ENCODE results near the gene B4GALT6. TPM values are rescaled to one million over a fixed set of nuclear protein-coding genes. Genes with fewer than 3 reads are reported as not detected.

Gene B4GALT6
- total and polyA plus RNA-seq, 9 of the 15 experiments (the other 6 are each of a cell fraction or from before 2014, with no cell fraction given) = 0.03 to 0.27 (median 0.08) TPM

DNA sequence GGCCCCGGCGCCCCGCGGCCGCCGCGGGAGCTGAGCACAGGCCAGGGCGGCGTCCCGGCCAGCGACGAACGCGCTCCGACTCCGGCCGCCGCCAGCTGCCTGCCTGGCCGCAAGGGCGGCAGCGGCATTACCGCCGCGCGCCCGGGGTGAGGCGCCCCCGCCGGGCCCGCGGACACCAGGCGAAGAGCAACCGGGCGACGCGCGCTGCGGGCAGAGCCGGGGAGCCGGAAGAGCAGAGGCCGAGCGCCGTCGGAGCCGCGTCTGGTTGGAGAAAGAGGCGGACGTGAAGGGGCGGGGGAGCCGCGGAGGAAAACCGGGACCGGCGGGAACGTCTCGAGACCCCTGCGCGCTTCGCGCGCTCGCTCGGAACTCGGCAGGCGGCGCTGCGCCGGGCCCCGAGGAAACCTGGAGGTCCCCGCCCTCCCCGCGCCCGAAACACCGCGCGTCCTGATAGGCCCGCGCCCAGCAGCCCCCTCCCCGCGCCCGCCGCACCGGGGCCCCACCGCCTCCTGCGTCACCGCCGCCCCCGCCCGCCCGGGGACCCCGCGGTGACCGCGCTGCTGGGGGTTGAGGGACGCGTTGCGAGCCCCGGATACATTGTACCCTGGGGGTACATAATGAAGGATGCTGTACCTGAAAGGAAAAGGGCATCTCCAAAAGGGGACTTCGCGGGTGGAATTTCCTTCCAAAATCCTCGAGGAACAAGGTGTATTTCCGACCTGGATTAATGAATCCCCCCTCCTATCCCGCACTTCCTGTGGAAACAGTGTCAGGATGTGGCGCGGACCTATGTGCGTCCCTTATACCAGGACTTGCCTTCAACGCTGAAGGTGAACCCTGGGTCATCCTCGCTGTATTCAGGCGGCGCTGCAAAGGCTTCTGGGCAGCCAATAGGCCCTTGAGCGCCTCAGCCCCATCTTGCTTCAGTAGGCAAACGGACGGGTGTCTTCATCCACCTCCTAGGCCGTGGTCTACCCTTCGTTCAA, 1.0 kb upstream of the B4GALT6 start:
- intact Hi-C loops (cut with micrococcal nuclease) = no loop called here
- peaks cover 2 to 4% of the 10 kb centered on the region in 2 experiments; a peak in 2 of 5 replicates for H3K27me3 ChIP-seq (ENCODE audit: control insufficient read depth in 2 of 2, insufficient read depth in 2 of 2, low read length in 2 of 2)
- H3K9me3 ChIP-seq (replicated peaks; ENCODE audit: control insufficient read depth, insufficient read depth, low read depth, low read length) = no peaks in the 10 kb centered on the region; the same call in 1 of the 2 replicates
- H3K4me3 ChIP-seq = no peak overlapping the region
- H3K4me1 ChIP-seq (replicated peaks in 1 of 2; ENCODE audit: control insufficient read depth in 2 of 2, insufficient read depth in 2 of 2, low read length in 2 of 2) = peaks cover 0 to 12% of the 10 kb centered on the region in 2 experiments; a peak in 1 of 5 replicates
- FAIRE-seq (no peak), DNase-seq (ENCODE audit: extremely low read depth in 1 of 4, low spot score in 3 of 4) (peak; percentile 30 to 41 (median 32)), ATAC-seq (peak; percentile 80)
- no peaks in the 10 kb centered on the region for H3K79me2 ChIP-seq (ENCODE audit: control insufficient read depth, insufficient read depth, low read length)
- H3K9me1 ChIP-seq (ENCODE audit: control insufficient read depth, insufficient read depth, low read length) = no peaks in the 10 kb centered on the region
- WGBS (ENCODE audit: insufficient coverage, low coverage, missing lambda C conversion rate) = 52% methylated on average over 41 of the region's 115 CpGs
- CTCF ChIA-PET (ENCODE audit: low intra/inter-chr PET ratio) = no interaction called here
- no peak overlapping the region for H3K4me2 ChIP-seq (ENCODE audit: insufficient read depth, low read length)
- no peak overlapping the region for H2AFZ ChIP-seq (ENCODE audit: low read depth, low read length)
- no peaks in the 10 kb centered on the region for H4K20me1 ChIP-seq (replicated peaks; ENCODE audit: control insufficient read depth, insufficient read depth, low read length)
- no TSS peak for BruUV-seq (replicated peaks)
- H3K9ac ChIP-seq (ENCODE audit: insufficient read depth in 1 of 2, low read depth in 2 of 2, low read length in 2 of 2) = no peak overlapping the region; a peak in 1 of 4 replicates
- H3K36me3 ChIP-seq (ENCODE audit: control insufficient read depth, insufficient read depth, low read length) = no peaks in the 10 kb centered on the region
- in situ Hi-C loops (cut with MboI) = no loop called here
- no peak overlapping the region for H3K27ac ChIP-seq (ENCODE audit: extremely low read depth, low read depth, low read length)
- POLR2A ChIA-PET = interaction anchor here (0.6 kb wide), 1 partner anchor 27 kb away, joined by 3 read pairs; no protein-coding TSS in a partner anchor
- TF ChIP-seq RHOXF2B (CRISPR knock-in tag; conservative IDR thresholded peaks at IDR 0.05) (no peak), ZBED1 (IDR thresholded peaks at IDR 0.05) (no peak), NFATC3 (IDR thresholded peaks at IDR 0.05) (no peak), BHLHE40 (IDR thresholded peaks at IDR 0.05; ENCODE audit: low read length) (no peak), RBFOX2 (IDR thresholded peaks at IDR 0.05; ENCODE audit: low read depth, low read length) (peak; percentile 34), CTCFL (IDR thresholded peaks at IDR 0.05; ENCODE audit: borderline replicate concordance, insufficient read depth, low read depth, low read length, poor library complexity, severe bottlenecking) (peak; percentile 15), ETV1 (tag; conservative IDR thresholded peaks at IDR 0.05; ENCODE audit: low read depth) (no peak), POLR2G (IDR thresholded peaks at IDR 0.05; ENCODE audit: low read depth, low read length) (0 out of 2 replicates have a peak, but pooled peaks have one; percentile 27)
- TF ChIP-seq, protein P1, sequence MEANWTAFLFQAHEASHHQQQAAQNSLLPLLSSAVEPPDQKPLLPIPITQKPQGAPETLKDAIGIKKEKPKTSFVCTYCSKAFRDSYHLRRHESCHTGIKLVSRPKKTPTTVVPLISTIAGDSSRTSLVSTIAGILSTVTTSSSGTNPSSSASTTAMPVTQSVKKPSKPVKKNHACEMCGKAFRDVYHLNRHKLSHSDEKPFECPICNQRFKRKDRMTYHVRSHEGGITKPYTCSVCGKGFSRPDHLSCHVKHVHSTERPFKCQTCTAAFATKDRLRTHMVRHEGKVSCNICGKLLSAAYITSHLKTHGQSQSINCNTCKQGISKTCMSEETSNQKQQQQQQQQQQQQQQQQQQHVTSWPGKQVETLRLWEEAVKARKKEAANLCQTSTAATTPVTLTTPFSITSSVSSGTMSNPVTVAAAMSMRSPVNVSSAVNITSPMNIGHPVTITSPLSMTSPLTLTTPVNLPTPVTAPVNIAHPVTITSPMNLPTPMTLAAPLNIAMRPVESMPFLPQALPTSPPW (CRISPR knock-in tag; IDR thresholded peaks at IDR 0.05) = peak; percentile 44
- TF ChIP-seq, protein P2, sequence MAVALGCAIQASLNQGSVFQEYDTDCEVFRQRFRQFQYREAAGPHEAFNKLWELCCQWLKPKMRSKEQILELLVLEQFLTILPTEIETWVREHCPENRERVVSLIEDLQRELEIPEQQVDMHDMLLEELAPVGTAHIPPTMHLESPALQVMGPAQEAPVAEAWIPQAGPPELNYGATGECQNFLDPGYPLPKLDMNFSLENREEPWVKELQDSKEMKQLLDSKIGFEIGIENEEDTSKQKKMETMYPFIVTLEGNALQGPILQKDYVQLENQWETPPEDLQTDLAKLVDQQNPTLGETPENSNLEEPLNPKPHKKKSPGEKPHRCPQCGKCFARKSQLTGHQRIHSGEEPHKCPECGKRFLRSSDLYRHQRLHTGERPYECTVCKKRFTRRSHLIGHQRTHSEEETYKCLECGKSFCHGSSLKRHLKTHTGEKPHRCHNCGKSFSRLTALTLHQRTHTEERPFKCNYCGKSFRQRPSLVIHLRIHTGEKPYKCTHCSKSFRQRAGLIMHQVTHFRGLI (CRISPR knock-in tag; IDR thresholded peaks at IDR 0.05) = no peak
- TF ChIP-seq, protein P3, sequence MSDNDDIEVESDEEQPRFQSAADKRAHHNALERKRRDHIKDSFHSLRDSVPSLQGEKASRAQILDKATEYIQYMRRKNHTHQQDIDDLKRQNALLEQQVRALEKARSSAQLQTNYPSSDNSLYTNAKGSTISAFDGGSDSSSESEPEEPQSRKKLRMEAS (CRISPR knock-in tag; IDR thresholded peaks at IDR 0.05) = no peak
- TF ChIP-seq, protein P4, sequence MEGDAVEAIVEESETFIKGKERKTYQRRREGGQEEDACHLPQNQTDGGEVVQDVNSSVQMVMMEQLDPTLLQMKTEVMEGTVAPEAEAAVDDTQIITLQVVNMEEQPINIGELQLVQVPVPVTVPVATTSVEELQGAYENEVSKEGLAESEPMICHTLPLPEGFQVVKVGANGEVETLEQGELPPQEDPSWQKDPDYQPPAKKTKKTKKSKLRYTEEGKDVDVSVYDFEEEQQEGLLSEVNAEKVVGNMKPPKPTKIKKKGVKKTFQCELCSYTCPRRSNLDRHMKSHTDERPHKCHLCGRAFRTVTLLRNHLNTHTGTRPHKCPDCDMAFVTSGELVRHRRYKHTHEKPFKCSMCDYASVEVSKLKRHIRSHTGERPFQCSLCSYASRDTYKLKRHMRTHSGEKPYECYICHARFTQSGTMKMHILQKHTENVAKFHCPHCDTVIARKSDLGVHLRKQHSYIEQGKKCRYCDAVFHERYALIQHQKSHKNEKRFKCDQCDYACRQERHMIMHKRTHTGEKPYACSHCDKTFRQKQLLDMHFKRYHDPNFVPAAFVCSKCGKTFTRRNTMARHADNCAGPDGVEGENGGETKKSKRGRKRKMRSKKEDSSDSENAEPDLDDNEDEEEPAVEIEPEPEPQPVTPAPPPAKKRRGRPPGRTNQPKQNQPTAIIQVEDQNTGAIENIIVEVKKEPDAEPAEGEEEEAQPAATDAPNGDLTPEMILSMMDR (IDR thresholded peaks at IDR 0.05 in 2 of 3, conservative IDR thresholded peaks at IDR 0.05 in 1 of 3; ENCODE audit: insufficient read depth in 2 of 3, low read depth in 1 of 3, low read length in 3 of 3) = peak in 2 of 3 experiments; percentile 23 to 58; a peak in 4 of 6 replicates
